HG02973 (cell line): ENCODE data around the gene GRID2.

Experiments used
- ATAC-seq: cut with Tn5 transposase; IDR thresholded peaks from one replicate; pipeline ENCODE4 v1.9.1; 2021; ENCODE audit warnings: moderate library complexity; ENCODE audit not compliant: unreplicated experiment

GRID2 gene

GRCh38 chr4:93771640-93772411 is 1468.1 kb downstream of the GRID2 start:
- ATAC-seq = no peak

DNA sequence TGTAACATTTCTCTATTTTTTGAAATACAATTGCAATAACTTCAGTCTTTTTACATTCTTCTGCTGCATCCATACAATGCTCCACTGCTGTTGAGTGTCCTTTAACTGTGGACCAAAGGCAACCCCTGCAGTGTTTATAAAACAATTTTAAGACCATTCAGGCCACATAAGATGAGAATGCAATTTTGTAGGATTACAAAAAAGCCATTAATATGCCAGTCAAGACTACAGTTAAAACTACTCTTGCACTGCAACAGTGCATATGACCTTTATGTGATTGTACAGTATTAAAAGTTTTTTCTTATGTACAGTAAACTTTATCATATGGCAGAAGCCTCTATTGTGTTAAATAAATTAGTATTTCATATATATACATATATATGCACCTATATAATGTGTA is 1469.1 kb downstream of the GRID2 start:
- no peak for ATAC-seq

GRCh38 chr4:93775551-93775950 is 1471.8 kb downstream of the GRID2 start:
- no peak for ATAC-seq

GRCh38 chr4:93776386-93777080 is 1472.8 kb downstream of the GRID2 start:
- no peak for ATAC-seq

DNA sequence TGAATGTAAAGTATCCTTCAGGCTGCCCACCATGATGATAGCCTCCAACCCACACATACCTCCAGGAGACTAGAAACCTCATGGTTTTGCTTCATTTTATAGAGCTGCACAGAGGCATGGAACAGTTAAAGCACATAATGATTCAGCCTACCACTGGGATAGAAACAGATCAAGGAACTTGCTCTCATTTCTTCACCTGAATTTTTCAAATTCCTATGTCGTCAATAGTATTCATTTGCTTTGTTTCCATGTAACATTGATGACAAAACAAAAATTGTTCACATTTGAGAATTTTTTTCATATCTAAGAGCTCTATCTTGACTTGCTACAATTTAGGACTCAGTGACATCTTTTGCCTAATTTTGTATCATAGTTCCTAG is 1473.3 kb downstream of the GRID2 start:
- no peak for ATAC-seq

DNA sequence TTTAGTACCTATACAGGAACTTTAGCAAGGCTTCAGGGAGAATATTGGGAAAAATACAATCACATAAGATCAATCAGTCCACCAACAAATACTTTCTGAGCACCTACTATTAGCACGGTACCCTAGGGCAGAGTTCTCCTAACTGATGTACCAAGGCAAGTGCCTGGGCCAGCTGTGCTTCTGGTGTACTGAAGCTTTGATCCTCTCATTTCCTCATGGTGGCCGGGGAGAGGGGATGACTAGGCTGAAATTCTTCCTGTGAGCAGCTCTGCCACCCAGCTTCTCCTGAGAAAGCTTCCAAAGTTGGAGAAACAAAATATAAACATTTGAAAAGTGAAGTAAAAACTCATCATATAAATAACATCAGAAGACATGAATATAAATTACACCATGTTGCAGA is 1475.5 kb downstream of the GRID2 start:
- no peak for ATAC-seq

DNA sequence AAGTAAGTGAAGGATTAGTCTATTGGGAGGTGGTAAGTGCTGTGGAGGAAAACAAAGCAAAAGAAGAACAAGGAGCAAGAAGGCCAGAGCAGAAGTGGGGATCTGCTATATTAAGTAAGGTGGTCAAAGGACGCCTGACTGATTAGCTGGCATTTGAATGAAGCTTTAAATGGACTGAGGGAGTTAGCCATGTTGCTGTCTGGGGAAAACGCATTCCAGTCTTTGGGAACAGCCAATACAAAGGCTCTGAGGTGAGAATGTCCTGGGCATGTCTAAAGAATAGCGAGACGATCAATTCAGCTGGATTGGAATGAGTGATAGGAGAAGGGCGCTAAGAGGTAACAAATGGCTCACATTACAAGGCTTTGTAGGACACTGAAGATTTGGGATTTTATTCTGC is 1476.3 kb downstream of the GRID2 start:
- ATAC-seq = no peak

- ATAC-seq = no peak
These were observed 1477.4 kb downstream of the GRID2 start for GRCh38 chr4:93781198-93781597.

DNA sequence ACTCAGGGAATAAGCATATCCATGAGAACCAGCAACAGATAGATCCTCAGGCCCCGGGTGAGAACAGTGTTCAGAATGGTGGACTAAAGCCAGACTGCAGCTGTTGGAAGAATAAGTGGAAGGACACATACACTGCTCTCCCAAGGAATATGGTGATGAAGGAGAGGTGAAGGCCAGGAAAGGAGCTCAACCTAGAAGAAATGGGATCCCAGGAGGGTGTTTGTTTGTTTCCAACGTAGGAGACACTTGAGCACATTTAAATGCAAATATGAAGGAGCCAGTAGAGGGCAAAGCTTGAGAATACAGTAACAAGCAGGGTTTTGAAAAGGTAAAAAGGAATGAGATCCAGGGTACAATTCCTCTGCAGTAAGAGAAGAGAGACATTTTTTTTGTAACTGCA is 1482.4 kb downstream of the GRID2 start:
- ATAC-seq = no peak

DNA sequence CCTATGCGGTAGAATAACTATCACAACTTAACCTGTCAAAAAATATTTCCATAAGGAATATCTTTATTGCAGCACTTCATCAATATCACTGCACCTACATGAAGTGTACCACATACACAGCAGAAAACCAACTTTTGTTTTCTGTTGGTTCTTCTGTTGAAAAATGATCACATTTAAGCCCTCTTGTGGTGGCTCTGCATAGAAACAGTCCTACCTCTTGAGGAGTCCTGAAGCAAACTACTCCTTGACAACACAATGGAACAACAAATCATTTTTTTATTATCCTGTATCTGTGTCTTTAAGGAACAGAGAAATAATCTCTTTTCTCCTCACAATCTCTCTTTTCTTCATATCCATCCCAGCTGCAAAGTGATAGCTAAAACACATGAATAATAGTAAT is 1484.9 kb downstream of the GRID2 start:
- ATAC-seq = no peak

DNA sequence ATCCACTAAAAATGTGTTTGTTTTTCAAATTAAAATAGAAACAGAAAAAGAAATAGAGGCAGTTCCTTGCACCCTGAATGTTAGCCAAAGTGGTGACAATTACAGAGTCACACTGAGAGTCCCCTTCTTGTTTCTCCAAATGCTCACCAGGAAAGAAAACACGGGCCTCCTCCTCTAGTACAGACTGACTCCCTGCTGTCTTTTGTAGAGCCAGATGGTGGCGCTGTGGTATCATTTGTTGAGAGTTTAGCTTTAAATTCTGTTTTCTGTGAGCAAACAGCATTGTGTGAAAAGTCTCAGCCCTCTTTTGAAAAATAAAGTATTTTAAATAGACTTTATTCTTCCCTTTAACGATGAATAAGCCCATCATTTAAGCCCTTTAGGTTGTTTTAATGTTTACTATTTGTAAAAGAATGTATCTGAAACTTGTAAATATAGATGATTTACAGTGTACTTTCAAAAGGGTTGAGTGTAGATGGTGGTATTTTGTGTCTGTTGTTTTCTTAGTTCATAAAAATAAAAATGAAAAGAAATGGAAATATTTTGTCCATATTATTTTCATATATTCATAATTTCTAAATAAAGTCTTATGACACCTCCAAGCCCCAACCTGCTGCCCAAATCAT is 1487.9 kb downstream of the GRID2 start:
- ATAC-seq = peak; percentile 79

DNA sequence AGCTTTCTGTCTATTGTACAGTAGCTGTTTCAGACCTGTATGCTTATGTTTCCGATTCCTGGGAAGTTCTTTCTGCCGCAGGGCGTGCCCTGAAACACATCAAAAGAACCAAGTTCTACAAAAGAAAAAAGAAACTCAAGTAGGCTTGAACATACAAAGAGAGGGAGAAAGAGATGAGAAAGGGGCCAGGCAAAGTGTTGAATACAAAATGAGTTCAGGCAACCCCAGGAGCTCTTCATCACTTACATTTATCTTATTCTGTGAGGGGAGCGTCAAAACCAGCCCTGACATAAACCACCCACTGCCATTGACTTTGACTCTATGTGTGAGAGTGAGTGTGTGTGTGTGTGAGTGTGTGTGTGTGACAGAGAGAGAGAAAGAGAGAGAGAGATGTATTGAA is 1498.3 kb downstream of the GRID2 start:
- no peak for ATAC-seq

GRCh38 chr4:93809773-93810172 is 1506.0 kb downstream of the GRID2 start:
- no peak for ATAC-seq

- no peak for ATAC-seq
These were observed 1506.7 kb downstream of the GRID2 start for GRCh38 chr4:93810340-93810992.

- no peak for ATAC-seq
These were observed 1509.3 kb downstream of the GRID2 start for GRCh38 chr4:93813092-93813491.

- no peak for ATAC-seq
These were observed 1510.4 kb downstream of the GRID2 start for GRCh38 chr4:93814141-93814540.

DNA sequence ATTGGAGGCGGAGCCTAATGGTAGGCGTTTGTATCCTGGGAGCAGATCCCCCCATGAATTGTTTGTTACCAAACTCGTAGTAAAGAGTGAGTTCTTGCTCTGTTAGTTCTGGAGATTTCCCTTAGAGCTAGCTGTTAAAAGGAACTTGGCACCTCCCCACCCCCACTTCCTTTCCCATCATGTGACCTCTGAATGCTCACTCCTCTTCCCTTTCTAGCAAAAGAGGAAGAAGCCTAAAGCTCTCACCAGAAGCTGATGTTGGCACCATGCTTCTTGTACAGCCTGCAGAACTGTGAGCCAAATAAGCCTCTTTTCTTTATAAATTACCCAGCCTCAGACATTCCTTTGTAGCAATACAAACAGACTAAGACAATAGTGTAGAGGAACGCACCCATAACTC is 1511.0 kb downstream of the GRID2 start:
- no peak for ATAC-seq
